Measurements from ENCODE around the gene PTPRA.

GRCh38 chr20:2846698-2847097, 26.6 kb upstream of the PTPRA start:
- TF ChIP-seq CTCF (IDR thresholded peaks at IDR 0.05; ENCODE audit: insufficient read depth, low read length) (no peak), POLR2AphosphoS5 (IDR thresholded peaks at IDR 0.05; ENCODE audit: low read depth) (no peak)
